HepG2 (cell line): ENCODE results near the gene PRMT7. TPM values are rescaled to one million over a fixed set of nuclear protein-coding genes. Genes with fewer than 3 reads are reported as not detected.

Experiments used
- ATF7-NPFF ChIP-seq: sonication (generic); formaldehyde crosslinking; IDR thresholded peaks from 2 replicates; pipeline ENCODE4 v1.8.1; 2023; ENCODE audit warnings: mild to moderate bottlenecking, low read depth, missing genetic modification reagents, moderate library complexity
- ELF1 ChIP-seq: sonication (generic); formaldehyde crosslinking; IDR thresholded peaks from 2 replicates; pipeline ENCODE4 v1.4.0; 2020; ENCODE audit warnings: missing genetic modification reagents
- ELF3 ChIP-seq: IDR thresholded peaks from 2 replicates; pipeline ENCODE4 v1.6.1; 2016; ENCODE audit warnings: missing genetic modification reagents, missing compliant biosample characterization
- KAT8 ChIP-seq: IDR thresholded peaks from 2 replicates; pipeline ENCODE4 v1.6.1; 2016; ENCODE audit warnings: missing genetic modification reagents, missing compliant biosample characterization
- MED1 ChIP-seq: sonication (generic); formaldehyde crosslinking; IDR thresholded peaks from 2 replicates; pipeline ENCODE4 v1.4.0; 2020; ENCODE audit warnings: missing genetic modification reagents
- NFATC3 ChIP-seq: sonication (generic); formaldehyde crosslinking; IDR thresholded peaks from 2 replicates; pipeline ENCODE4 v1.5.1; 2020; ENCODE audit warnings: mild to moderate bottlenecking, missing genetic modification reagents
- PLRG1 ChIP-seq: fragments of 450-650 bp; conservative IDR thresholded peaks from 2 replicates; pipeline ENCODE4 v1.6.1; 2016
- PRPF4 ChIP-seq: fragments of 200-400 bp; formaldehyde crosslinking; IDR thresholded peaks from 2 replicates; pipeline ENCODE4 v1.6.1; 2016; ENCODE audit warnings: low read length, low read depth; ENCODE audit not compliant: poor library complexity, severe bottlenecking
- ZBTB7A ChIP-seq: sonication (generic); formaldehyde crosslinking; IDR thresholded peaks from 2 replicates; pipeline ENCODE4 v1.8.0; 2022; ENCODE audit warnings: mild to moderate bottlenecking, missing genetic modification reagents
- ZFP36 ChIP-seq: fragments of 150-350 bp; IDR thresholded peaks from 2 replicates; pipeline ENCODE4 v1.6.1; 2018; ENCODE audit warnings: borderline replicate concordance, low read length, low read depth; ENCODE audit not compliant: partially characterized antibody
- ZNF317 ChIP-seq: sonication (generic); formaldehyde crosslinking; IDR thresholded peaks from 2 replicates; pipeline ENCODE4 v1.5.0; 2020; ENCODE audit warnings: mild to moderate bottlenecking, missing genetic modification reagents
- ZNF598 ChIP-seq: sonication (generic); formaldehyde crosslinking; IDR thresholded peaks from 2 replicates; pipeline ENCODE4 v1.5.1; 2020; ENCODE audit warnings: mild to moderate bottlenecking, missing genetic modification reagents, borderline replicate concordance
- ZNF720 ChIP-seq: sonication (generic); formaldehyde crosslinking; IDR thresholded peaks from 2 replicates; pipeline ENCODE4 v1.4.0; 2020; ENCODE audit warnings: missing genetic modification reagents
- ZSCAN25 ChIP-seq: sonication (generic); formaldehyde crosslinking; IDR thresholded peaks from 2 replicates; pipeline ENCODE4 v1.8.0; 2022; ENCODE audit warnings: mild to moderate bottlenecking, missing genetic modification reagents
- polyA plus RNA-seq, 8 experiments: library from polyadenylated mRNA; depleted of rRNA in 3 of 8; stranded (reverse) in 7 of 8; unstranded in 1 of 8; fragments of >200 nt; fragmentation: Illumina TruSeq in 4 of 8; extraction: Trizol in 4 of 8; gene quantifications; 2 replicates each; pipeline versions ENCODE4 v1.2.1 to v1.2.3, GENCODE V29; 2011 to 2016; ENCODE audit warnings: low read depth in 4 of 8, missing spikeins in 1 of 8, mixed read lengths in 1 of 8; ENCODE audit not compliant: insufficient read depth in 1 of 8
- total RNA-seq, 5 experiments: library from RNA; depleted of rRNA; stranded (reverse); fragments of >200 nt; fragmentation: Illumina TruSeq; extraction: Trizol; gene quantifications; 2 replicates each; pipeline ENCODE4 v1.2.3, GENCODE V29; 2016; ENCODE audit warnings: low read depth in 1 of 5
- TF ChIP-seq, protein P1 (sequence below): sonication (generic); formaldehyde crosslinking; IDR thresholded peaks from 2 replicates; pipeline ENCODE4 v1.5.0; 2020; ENCODE audit warnings: mild to moderate bottlenecking, missing genetic modification reagents
- TF ChIP-seq, protein P2 (sequence below): sonication (generic); formaldehyde crosslinking; IDR thresholded peaks from 2 replicates; pipeline ENCODE4 v1.9.0; 2021; ENCODE audit warnings: missing genetic modification reagents, mild to moderate bottlenecking, borderline replicate concordance
- TF ChIP-seq, protein P3 (sequence below): IDR thresholded peaks from 2 replicates; pipeline ENCODE4 v1.6.1; 2018; ENCODE audit warnings: missing genetic modification reagents
- TF ChIP-seq, protein P4 (sequence below): sonication (generic); formaldehyde crosslinking; IDR thresholded peaks from 2 replicates; pipeline ENCODE4 v1.8.1; 2023; ENCODE audit warnings: mild to moderate bottlenecking, missing genetic modification reagents
- TF ChIP-seq, protein P5 (sequence below): sonication (generic); formaldehyde crosslinking; IDR thresholded peaks from 2 replicates; pipeline ENCODE4 v1.4.0; 2020; ENCODE audit warnings: missing genetic modification reagents, borderline replicate concordance
- TF ChIP-seq, protein P6 (sequence below): sonication (generic); formaldehyde crosslinking; IDR thresholded peaks from 2 replicates; pipeline ENCODE4 v1.4.0; 2020; ENCODE audit warnings: mild to moderate bottlenecking, missing genetic modification reagents
- TF ChIP-seq, protein P7 (sequence below): sonication (generic); formaldehyde crosslinking; IDR thresholded peaks from 2 replicates; pipeline ENCODE4 v1.4.0; 2020; ENCODE audit warnings: missing genetic modification reagents

PRMT7 gene
- total and polyA plus RNA-seq, 2 of the 13 experiments (the other 11 are each of a cell fraction or from before 2014, with no cell fraction given) = 47.5 to 55.0 TPM

DNA sequence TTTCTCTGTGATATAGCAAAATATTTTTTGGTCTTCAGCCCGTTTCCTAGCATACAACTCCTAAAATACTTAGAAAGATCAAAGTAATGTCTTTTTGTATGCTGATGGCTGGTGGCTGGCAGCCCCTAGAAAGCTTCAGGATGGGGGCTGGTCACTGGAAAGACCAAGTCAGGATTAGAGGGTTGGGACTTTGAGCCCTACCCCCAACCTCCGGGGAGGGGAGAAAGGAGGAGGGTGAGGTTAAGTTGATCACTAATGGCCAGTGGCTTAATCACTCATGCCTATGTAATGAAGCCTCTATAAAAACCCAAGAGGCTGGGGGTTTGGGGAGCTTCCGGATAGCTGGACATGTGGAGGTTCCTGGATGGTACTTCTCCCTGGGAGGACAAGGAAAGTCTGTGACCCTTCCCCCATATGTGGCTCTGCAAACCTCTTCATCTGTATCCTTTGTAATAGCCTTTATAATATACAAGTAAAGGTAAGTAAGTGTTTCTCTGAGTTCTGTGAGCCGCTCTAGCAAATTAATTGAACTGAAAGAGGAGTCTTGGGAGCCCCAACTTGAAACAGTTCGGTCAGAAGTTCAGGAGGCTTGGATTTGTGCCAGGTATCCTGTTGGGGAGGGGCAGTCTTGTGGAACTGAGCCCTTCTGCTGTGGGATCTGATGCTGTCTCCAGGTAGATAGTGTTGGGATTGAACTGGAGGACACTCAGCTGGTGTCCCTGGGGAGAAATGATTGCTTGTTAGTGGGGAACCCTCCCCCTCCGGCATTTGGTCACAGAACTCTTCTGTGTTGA is 43.0 kb upstream of the PRMT7 start (continued):
- TF ChIP-seq, protein P1, sequence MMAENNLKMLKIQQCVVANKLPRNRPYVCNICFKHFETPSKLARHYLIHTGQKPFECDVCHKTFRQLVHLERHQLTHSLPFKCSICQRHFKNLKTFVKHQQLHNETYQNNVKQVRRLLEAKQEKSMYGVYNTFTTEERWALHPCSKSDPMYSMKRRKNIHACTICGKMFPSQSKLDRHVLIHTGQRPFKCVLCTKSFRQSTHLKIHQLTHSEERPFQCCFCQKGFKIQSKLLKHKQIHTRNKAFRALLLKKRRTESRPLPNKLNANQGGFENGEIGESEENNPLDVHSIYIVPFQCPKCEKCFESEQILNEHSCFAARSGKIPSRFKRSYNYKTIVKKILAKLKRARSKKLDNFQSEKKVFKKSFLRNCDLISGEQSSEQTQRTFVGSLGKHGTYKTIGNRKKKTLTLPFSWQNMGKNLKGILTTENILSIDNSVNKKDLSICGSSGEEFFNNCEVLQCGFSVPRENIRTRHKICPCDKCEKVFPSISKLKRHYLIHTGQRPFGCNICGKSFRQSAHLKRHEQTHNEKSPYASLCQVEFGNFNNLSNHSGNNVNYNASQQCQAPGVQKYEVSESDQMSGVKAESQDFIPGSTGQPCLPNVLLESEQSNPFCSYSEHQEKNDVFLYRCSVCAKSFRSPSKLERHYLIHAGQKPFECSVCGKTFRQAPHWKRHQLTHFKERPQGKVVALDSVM (CRISPR knock-in tag) = no peak
- TF ChIP-seq, protein P2, sequence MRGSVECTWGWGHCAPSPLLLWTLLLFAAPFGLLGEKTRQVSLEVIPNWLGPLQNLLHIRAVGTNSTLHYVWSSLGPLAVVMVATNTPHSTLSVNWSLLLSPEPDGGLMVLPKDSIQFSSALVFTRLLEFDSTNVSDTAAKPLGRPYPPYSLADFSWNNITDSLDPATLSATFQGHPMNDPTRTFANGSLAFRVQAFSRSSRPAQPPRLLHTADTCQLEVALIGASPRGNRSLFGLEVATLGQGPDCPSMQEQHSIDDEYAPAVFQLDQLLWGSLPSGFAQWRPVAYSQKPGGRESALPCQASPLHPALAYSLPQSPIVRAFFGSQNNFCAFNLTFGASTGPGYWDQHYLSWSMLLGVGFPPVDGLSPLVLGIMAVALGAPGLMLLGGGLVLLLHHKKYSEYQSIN (CRISPR knock-in tag) = no peak
- TF ChIP-seq ZSCAN25 (CRISPR knock-in tag) (no peak), ZNF720 (no peak), PLRG1 (no peak), ELF1 (CRISPR knock-in tag) (no peak; the same call in 1 of the 2 replicates), ATF7-NPFF (CRISPR knock-in tag) (no peak), ZFP36 (no peak), MED1 (CRISPR knock-in tag) (peak; percentile 50; the same call in 1 of the 2 replicates), NFATC3 (CRISPR knock-in tag) (no peak), ELF3 (CRISPR knock-in tag) (no peak; the same call in 1 of the 2 replicates), ZNF317 (CRISPR knock-in tag) (0 out of 2 replicates have a peak, but pooled peaks have one; percentile 20), ZNF598 (CRISPR knock-in tag) (no peak), KAT8 (CRISPR knock-in tag) (peak; percentile 19; the same call in 1 of the 2 replicates), ZBTB7A (CRISPR knock-in tag) (no peak), PRPF4 (peak; percentile 27)
- TF ChIP-seq, protein P3, sequence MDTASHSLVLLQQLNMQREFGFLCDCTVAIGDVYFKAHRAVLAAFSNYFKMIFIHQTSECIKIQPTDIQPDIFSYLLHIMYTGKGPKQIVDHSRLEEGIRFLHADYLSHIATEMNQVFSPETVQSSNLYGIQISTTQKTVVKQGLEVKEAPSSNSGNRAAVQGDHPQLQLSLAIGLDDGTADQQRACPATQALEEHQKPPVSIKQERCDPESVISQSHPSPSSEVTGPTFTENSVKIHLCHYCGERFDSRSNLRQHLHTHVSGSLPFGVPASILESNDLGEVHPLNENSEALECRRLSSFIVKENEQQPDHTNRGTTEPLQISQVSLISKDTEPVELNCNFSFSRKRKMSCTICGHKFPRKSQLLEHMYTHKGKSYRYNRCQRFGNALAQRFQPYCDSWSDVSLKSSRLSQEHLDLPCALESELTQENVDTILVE = no peak
- TF ChIP-seq, protein P4, sequence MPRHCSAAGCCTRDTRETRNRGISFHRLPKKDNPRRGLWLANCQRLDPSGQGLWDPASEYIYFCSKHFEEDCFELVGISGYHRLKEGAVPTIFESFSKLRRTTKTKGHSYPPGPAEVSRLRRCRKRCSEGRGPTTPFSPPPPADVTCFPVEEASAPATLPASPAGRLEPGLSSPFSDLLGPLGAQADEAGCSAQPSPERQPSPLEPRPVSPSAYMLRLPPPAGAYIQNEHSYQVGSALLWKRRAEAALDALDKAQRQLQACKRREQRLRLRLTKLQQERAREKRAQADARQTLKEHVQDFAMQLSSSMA (CRISPR knock-in tag) = no peak
- TF ChIP-seq, protein P5, sequence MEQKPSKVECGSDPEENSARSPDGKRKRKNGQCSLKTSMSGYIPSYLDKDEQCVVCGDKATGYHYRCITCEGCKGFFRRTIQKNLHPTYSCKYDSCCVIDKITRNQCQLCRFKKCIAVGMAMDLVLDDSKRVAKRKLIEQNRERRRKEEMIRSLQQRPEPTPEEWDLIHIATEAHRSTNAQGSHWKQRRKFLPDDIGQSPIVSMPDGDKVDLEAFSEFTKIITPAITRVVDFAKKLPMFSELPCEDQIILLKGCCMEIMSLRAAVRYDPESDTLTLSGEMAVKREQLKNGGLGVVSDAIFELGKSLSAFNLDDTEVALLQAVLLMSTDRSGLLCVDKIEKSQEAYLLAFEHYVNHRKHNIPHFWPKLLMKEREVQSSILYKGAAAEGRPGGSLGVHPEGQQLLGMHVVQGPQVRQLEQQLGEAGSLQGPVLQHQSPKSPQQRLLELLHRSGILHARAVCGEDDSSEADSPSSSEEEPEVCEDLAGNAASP (CRISPR knock-in tag) = no peak
- TF ChIP-seq, protein P6, sequence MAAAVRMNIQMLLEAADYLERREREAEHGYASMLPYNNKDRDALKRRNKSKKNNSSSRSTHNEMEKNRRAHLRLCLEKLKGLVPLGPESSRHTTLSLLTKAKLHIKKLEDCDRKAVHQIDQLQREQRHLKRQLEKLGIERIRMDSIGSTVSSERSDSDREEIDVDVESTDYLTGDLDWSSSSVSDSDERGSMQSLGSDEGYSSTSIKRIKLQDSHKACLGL (CRISPR knock-in tag) = no peak
- TF ChIP-seq, protein P7, sequence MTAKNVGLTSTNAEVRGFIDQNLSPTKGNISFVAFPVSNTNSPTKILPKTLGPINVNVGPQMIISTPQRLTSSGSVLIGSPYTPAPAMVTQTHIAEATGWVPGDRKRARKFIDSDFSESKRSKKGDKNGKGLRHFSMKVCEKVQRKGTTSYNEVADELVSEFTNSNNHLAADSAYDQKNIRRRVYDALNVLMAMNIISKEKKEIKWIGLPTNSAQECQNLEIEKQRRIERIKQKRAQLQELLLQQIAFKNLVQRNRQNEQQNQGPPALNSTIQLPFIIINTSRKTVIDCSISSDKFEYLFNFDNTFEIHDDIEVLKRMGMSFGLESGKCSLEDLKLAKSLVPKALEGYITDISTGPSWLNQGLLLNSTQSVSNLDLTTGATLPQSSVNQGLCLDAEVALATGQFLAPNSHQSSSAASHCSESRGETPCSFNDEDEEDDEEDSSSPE (CRISPR knock-in tag) = no peak
